HG03060 (cell line): ENCODE results near the gene FKBP2.

Experiments used
- ATAC-seq: cut with Tn5 transposase; IDR thresholded peaks from one replicate; pipeline ENCODE4 v1.9.1; 2021; ENCODE audit warnings: low read depth, moderate number of reproducible peaks; ENCODE audit not compliant: unreplicated experiment

The FKBP2 gene

GRCh38 chr11:64218628-64219353 is 22.1 kb upstream of the FKBP2 start:
- no peak for ATAC-seq

GRCh38 chr11:64219354-64219684 is 21.6 kb upstream of the FKBP2 start:
- no peak for ATAC-seq

- no peak for ATAC-seq
These were observed 21.1 kb upstream of the FKBP2 start for GRCh38 chr11:64219755-64220154.

- ATAC-seq: no peak
These were observed 20.6 kb upstream of the FKBP2 start for GRCh38 chr11:64220271-64220670.

GRCh38 chr11:64220798-64221197 is 20.1 kb upstream of the FKBP2 start:
- ATAC-seq: no peak

- ATAC-seq: no peak
These were observed 18.3 kb upstream of the FKBP2 start for GRCh38 chr11:64222651-64223000.

GRCh38 chr11:64223001-64223651 is 17.8 kb upstream of the FKBP2 start:
- ATAC-seq: no peak

- ATAC-seq: no peak
These were observed 16.6 kb upstream of the FKBP2 start for GRCh38 chr11:64224151-64224890.

- ATAC-seq: no peak
These were observed 15.8 kb upstream of the FKBP2 start for GRCh38 chr11:64224891-64225607.

- ATAC-seq: no peak
These were observed 15.0 kb upstream of the FKBP2 start, which contains the start of the genes NUDT22 and TRPT1 for GRCh38 chr11:64225608-64226506. TSS of gene NUDT22 (plus strand) at chr11:64226274. CDS start at chr11:64226653, 379 bp downstream. TSS of gene TRPT1 (minus strand) at chr11:64226186. CDS start at chr11:64225860, 326 bp downstream.

GRCh38 chr11:64226507-64227051 is 14.3 kb upstream of the FKBP2 start:
- ATAC-seq: no peak

- ATAC-seq: no peak
These were observed 13.4 kb upstream of the FKBP2 start for GRCh38 chr11:64227405-64227956.

- ATAC-seq: no peak
These were observed 11.7 kb upstream of the FKBP2 start for GRCh38 chr11:64229090-64229743.

- no peak for ATAC-seq
These were observed 11.1 kb upstream of the FKBP2 start for GRCh38 chr11:64229744-64230170.

- peak; percentile 28 for ATAC-seq
These were observed 10.5 kb upstream of the FKBP2 start, which contains the start of gene DNAJC4 for GRCh38 chr11:64230171-64230984. TSS of gene DNAJC4 (plus strand) at chr11:64230548. CDS start at chr11:64230855, 307 bp downstream.

- no peak for ATAC-seq
These were observed 9.9 kb upstream of the FKBP2 start for GRCh38 chr11:64230985-64231365.

GRCh38 chr11:64231546-64231945 is 9.3 kb upstream of the FKBP2 start:
- no peak for ATAC-seq
